Iris pigment epithelial cell (primary cell): ENCODE measurements around the gene NUDCD2.
"Not testable (repeated sequence)": the region's sequence is repeated elsewhere in the genome, so short reads cannot be mapped to it uniquely, and the experiment has no call there.

ENCODE experiments used
- DNase-seq: peaks from one replicate; pipeline ENCODE4 v3.0.0-alpha.2; 2011; ENCODE audit warnings: low read depth

The NUDCD2 gene

GRCh38 chr5:163426128-163426527 is 33.8 kb downstream of the NUDCD2 start:
- not testable (repeated sequence) for DNase-seq

GRCh38 chr5:163424836-163425235 is 35.1 kb downstream of the NUDCD2 start:
- no peak for DNase-seq

GRCh38 chr5:163415673-163416072 is 44.2 kb downstream of the NUDCD2 start:
- DNase-seq = not testable (repeated sequence)

DNA sequence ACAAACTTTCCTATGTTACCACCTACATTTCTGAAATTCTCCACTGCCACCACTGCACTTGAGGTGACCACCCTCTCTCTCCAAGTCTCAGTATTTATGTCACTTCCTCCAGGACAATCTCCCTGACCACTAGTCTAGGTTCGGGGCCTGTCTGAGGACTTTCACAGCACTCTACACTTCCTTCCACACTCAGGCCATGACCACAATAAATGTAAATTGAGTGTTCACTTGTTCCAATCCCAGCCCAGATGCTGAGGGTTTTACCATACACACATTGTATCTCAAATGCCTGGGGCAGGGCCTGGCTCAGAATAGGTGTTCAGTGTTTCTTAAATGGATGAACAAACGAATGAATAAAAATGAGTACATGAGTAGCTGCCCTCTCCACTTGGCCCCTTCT is 49.4 kb downstream of the NUDCD2 start:
- DNase-seq = no peak

DNA sequence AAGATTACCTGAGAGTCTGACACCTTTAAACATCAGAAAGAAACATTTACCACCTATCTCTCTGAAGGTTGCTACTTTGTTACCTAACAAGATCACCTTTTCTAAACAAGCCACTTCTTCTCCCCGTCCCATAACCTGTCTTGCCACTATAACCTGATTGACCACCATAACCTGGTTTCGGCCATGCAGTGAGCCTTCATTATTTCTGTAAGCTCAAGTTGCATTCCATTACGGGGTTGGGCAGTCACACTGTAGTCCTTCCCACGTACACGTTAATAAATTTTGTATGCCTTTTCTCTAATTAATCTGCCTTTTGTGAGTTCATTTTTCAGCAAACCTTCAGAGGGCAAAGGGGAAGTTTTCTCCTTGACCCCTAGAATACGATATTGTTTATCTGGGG is 50.5 kb downstream of the NUDCD2 start:
- no peak for DNase-seq

DNA sequence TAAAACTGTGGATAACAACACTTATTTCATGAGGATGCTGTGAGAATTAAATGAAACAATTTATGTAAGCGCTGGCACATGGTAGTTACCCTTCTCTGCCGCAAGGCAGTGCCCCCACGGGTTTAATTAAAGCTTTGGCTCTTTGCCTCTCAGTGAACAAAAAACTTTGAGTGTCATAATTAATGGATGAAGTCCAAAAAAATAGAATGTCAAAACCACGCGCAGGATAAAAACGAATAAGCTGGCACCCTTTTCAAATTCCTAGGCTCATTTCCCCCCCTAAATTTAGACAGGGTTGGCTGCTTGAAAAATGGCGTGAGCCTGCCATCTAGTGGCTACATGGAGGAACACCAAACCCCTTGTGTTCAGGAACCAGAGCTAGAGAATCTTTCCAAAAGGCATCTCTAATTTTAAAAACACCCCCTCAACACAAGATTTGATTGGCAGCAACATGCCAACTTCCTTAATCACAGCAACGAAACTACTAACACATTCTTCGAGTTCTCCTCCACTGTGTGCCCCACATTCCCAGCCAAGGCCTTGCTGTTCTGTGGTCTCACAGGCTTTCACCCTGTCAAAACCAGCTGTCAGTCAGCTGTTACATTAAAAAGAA is 51.5 kb downstream of the NUDCD2 start:
- peak; percentile 56 for DNase-seq

- peak; percentile 12 for DNase-seq
These were observed 52.8 kb downstream of the NUDCD2 start for GRCh38 chr5:163407034-163407655.

- no peak for DNase-seq
These were observed 55.3 kb downstream of the NUDCD2 start for GRCh38 chr5:163404364-163405173.

GRCh38 chr5:163402007-163402406 is 57.9 kb downstream of the NUDCD2 start:
- DNase-seq = no peak

GRCh38 chr5:163401271-163401670 is 58.6 kb downstream of the NUDCD2 start:
- DNase-seq = no peak

DNA sequence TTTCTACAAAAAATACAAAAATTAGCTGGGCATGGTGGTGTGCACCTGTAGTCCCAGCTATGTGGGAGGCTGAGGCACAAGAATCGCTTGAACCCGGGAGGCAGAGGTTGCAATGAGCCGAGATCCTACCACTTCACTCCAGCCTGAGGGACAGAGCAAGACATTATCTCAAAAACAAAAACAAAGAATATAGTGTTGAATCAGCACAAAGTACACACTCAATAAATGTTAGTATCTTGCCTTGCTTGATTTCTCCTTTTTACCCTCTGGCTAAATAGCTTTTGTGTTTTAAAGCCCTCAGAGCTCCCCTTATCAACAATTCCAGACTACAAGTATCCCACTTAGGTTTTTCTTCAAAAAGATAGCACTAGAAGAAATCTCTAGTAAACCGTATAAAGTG is 60.0 kb downstream of the NUDCD2 start:
- DNase-seq = no peak

DNA sequence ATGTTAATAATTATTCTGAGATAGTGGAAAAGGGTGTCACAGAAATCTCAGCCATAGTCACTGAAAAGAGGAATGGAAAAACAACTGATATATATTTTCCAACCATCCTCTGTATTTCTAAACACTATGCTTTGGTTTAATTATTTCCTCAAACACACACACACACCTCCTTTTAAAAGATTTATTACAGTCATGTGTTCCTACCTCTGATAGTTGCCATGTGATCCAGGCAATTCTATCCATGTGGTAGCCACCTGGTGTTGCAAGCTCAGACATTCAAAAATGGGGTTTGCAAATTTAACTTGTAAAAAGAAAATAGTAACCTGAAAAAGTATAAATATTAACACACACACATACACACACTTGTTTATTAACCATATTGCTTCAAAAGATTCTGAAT is 62.5 kb downstream of the NUDCD2 start:
- no peak for DNase-seq

GRCh38 chr5:163396818-163397340 is 63.0 kb downstream of the NUDCD2 start:
- DNase-seq = not testable (repeated sequence)
